CD4-positive, alpha-beta T cell treated with Interleukin-12 subunit alpha and Interleukin-12 subunit beta, for 1 hour (primary cell): Measurements from ENCODE around the gene METRN.

Experiments used
- DNase-seq: peaks from one replicate; pipeline ENCODE4 v3.0.0-alpha.2; 2020

Gene METRN

DNA sequence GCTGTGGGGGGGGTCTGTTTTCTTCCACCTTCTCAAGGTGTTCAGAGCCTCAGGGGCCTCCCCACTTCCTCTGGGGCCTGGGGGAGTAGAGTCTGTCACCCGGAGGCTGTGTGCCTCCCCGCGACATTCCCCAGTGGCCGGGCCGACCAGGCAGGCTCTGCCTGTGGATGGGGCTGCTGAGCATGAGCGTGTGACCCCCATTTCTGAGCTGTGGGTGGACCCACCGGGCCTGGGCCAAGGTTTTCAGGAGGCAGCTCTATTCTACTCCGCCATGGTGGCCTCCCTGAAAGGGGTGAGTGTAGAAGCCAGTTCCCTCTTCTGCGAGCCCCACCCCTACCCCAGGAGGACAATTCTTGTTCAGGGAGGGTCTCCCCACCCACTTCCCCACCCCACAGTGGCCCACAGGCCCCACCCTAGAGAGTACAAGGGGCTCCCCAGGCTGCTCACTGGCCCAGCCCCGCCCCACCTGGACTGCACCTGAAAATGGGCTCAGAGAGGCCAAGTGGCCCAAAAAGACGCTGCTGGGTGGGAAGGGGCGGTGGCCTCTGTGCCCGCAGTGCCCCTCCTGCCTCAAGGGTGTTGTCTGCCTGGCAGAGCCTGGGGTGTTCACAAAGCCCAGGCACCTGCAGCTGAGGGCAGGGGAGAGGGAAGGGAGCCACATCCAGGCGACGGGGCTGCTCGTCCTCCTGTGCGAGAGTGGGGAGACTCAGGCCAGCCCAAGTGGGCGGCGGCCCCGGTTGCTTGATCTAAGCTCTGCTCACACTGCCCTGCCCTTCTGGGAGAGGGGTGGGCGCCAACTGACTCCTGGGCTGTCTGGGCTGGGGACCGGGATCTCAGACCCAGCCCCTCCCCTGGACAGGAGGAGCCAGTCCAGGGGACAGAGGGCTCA, 47.0 kb downstream of the METRN start:
- no peak for DNase-seq

DNA sequence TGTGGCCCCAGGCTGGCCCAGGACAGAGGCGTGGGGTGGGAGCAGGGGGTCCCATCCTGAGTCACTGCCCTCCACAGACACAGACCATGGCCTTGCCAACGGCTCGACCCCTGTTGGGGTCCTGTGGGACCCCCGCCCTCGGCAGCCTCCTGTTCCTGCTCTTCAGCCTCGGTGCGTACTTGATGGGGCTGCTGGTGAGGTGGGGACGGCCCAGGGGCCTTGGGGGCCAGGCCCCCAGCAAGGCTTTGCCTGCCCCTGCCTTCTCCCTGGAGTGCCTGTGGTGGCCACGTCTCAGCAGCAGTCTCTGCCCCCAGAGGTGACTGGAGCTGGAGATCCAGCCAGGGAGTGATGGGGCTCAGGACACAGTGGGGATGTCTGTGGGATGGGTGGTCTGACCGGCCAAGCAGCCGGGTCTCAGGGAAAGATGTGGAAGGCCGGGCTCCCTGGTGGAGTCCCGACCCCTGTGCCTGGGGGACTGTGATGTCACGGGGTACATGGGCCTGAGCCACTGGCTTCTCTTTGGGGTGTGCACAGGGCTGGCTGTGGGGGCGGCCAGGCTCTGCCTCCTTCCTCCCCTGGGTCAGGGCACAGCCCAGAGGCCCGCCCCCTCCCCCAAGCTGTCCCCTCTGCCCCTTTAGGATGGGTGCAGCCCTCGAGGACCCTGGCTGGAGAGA, 47.8 kb downstream of the METRN start:
- DNase-seq: no peak

DNA sequence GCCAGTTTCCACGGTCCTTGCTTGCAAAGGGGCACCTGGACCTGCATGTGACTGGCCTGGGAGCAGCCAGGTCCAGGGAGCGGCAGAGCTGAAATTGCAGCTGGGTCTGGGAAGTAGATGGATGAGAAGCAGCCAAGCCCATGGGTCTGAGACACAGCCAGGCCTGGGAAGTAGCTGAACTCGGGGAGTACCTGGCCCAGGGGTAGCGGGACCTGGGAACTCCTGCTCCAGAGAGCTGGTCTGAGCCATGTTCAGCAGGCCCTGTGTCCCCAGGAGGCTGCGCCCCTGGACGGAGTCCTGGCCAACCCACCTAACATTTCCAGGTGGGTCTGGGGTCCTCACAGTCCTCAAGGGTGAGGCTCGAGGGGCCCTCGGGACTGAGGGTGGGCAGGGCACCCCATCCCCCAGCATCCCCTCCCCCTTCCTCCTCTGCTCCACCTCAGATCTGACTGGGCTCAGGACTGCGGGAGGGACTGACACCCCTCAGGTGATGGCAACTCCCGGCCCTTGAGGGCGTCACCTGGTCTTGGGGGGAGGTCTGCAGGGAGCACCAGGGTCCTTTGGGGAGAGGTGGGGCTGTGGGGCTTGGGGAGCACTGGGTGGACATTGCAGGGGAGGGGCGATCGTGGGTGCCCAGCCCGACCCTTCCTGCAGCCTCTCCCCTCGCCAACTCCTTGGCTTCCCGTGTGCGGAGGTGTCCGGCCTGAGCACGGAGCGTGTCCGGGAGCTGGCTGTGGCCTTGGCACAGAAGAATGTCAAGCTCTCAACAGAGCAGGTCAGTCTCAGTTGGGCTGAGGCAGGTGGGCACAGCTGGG, 48.7 kb downstream of the METRN start:
- no peak for DNase-seq

- DNase-seq: no peak
Observed at GRCh38 chr16:764184-764750, 49.3 kb downstream of the METRN start.

GRCh38 chr16:764848-765487, 50.0 kb downstream of the METRN start:
- no peak for DNase-seq

DNA sequence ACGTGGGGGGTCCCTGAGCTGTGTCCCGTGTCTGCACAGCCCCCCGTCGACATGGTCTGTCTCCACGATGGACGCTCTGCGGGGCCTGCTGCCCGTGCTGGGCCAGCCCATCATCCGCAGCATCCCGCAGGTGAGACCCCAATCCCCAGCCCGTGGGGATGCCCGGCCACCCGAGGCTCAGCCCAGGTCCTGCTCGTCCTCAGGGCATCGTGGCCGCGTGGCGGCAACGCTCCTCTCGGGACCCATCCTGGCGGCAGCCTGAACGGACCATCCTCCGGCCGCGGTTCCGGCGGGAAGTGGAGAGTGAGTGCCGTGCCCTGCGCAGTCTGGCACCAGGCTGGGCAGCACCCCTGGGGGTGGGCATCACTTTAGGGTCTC, 50.6 kb downstream of the METRN start:
- DNase-seq: no peak

DNA sequence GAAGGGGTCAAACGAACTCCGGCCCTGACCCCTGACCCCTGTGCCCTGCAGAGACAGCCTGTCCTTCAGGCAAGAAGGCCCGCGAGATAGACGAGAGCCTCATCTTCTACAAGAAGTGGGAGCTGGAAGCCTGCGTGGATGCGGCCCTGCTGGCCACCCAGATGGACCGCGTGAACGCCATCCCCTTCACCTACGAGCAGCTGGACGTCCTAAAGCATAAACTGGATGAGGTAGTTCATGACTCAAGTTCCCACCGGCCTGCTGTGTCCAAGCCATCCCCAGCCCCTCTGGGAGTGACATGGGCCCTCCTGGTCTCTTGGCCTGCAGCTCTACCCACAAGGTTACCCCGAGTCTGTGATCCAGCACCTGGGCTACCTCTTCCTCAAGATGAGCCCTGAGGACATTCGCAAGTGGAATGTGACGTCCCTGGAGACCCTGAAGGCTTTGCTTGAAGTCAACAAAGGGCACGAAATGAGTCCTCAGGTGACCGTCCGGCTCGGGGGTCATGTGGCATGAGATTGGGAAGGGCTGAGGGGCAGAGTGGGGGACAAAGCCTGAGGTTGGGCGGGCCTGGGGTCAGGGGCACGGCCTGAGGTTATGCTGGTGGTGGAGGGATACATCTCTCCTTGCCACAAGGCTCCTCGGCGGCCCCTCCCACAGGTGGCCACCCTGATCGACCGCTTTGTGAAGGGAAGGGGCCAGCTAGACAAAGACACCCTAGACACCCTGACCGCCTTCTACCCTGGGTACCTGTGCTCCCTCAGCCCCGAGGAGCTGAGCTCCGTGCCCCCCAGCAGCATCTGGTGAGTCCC, 51.3 kb downstream of the METRN start:
- DNase-seq: no peak

DNA sequence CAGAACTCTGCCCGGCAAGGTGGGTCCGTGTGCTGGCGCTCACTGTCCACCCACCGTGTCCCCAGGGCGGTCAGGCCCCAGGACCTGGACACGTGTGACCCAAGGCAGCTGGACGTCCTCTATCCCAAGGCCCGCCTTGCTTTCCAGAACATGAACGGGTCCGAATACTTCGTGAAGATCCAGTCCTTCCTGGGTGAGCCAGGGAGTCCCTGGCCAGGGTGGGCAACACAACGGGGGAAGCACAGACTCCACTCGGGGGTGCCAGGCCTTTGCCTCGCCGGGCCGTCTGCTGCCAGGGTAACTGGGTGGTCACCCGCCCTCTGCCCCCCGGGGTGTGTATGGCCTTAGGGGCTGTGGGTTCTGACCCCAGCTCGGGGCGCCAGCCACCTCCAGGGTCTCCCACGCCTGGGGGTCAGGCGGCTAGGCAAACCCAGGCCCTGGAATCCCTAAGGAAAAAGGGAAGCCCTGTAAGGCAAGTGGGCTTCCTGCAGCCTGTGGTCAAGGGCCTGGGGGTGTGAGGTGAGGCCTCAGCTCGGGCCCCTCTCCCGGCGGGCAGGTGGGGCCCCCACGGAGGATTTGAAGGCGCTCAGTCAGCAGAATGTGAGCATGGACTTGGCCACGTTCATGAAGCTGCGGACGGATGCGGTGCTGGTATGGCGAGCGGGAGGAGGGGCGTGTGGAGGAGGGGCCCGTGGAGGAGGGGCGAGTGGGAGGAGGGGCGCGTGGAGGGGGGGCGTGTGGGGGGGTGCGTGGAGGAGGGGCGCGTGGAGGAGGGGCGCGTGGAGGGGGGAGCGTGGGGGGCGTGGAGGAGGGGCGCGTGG, 52.1 kb downstream of the METRN start:
- DNase-seq: no peak

DNA sequence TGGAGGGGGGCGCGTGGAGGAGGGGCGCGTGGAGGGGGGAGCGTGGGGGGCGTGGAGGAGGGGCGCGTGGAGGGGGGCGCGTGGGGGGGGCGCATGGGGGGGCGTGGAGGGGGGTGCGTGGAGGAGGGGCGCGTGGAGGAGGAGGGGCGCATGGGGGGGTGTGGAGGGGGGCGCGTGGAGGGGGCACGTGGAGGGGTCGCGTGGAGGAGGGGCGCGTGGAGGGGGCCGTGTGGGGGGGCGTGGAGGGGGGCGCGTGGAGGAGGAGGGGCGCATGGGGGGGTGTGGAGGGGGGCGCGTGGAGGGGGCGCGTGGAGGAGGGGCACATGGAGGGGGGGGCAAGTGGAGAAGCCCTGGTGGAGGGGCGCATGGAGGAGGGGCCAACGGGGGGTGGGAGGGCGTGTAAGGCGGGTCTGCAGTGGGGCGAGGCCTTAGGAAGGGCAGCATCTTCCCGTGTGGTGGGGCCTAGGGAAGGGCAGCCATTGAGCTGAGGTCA, 52.9 kb downstream of the METRN start:
- no peak for DNase-seq

GRCh38 chr16:768428-768827, 53.5 kb downstream of the METRN start:
- DNase-seq: no peak
